ENCODE measurements around the gene MTRFR.

The MTRFR gene

DNA sequence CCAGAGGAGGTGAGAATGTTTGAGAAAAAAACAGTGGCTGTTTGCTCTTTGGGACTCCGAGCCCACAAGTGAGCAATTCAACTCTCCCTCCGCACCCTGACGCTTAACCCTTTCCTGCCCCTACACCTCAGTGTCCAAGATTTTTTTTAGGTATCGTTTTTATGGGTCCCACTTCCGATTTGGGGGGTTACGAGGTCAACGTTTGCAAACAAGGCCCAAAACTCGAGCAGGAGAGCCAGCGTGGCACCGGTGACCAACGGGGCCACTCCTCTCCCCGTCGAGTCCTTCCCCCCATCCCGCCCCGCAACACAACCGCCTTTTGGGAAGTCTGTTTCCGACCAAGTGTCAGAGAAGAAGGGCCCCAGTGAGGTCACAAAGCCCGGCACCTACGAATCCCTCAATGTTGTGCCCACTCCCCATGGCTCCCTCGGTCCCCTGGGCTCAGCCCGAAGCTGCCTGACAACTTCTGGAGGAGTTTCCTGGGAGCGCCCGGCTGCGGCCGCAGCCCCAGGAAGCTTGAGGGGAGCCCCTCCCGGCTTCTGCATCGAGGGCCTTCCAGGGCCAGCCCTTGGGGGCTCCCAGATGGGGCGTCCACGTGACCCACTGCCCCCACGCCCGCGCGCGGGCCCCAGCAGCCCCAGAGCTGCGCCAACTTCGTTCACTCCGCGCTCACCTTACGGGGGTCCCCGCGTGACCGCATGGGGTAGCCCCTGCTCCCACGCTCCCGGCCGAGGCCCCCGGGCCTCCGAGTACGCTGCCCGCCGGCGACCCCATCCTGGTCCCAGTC lies 37.2 kb downstream of the MTRFR start:
- DNase-seq (ENCODE audit: low spot score), result peak; percentile 50

DNA sequence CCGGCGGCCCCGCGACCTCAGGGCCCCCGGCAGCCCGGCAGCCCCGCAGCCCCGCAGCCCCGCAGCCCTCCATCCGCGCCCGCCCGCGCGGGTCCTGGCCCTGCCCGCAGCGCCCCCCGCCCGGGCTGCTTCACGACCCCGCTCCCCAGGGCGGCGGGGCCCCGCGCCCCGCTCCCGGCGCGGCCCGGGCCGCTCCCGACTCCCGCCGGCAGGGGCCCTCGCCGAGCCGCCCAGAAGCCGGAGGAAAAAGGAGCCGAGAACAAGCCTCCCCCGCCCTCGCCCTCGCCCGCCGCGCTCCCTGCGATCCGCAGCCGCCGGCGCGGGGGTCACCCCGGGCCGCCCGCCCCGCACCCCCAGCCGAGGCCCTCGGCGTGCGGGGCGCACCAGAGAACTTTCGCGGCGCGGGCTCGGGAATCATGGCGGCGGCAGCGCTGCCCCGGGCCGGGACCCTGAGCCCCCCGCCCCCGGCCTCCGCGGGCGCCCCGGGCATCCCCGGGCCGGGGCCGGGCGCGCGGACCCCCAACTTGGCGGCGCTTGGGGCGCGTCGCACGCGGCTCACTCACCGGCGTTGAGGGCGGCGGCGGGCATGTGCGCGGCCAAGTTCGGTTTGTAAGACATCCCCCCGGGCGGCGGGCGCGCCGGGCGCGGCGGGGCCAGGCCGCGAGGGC lies 37.9 kb downstream of the MTRFR start:
- peak; percentile 66 for DNase-seq (ENCODE audit: low spot score)

DNA sequence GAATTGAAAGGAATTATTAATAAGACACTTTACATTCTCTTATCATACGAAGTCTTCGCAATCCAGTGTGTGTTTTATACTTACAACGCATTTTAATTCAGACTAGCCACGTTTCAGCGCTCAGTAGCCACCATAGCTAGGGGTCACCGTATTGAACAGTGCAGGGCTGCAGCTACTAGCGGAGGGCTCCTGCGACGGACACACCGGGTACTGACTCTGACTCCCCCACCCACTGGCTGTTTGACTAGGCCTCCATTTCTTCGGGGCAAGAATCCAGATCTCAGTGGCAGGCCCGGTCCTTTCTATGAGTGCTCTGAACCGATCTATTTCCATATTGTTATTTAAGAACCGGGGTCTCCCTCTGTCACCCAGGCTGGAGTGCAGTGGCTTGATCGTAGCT lies 39.9 kb downstream of the MTRFR start:
- no peak for DNase-seq (ENCODE audit: low spot score)

DNA sequence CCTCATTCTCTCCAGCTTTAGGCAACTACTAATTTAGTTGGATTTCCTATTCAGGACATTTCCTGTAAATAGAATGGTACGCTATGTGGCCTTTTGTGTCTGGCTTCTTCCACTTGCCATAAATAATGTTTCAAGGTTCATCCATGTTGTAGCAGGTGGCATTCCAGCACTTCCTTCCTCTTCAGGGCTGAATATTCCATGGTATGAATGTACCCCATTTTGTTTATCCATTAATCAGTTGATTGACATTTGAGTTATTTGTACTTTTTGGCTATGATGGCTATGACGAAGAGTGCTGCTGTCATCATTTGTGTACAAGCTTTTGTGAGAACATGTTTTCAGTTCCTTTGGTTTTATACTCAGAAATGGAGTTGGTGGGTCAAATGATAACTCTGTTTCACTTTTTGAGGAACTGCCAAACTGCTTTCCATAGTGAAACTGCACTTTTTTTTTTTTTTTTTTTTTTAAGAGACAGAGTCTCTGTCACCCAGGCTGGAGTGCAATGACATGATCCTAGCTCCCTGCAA lies 44.9 kb downstream of the MTRFR start:
- DNase-seq (ENCODE audit: low spot score), result no peak

DNA sequence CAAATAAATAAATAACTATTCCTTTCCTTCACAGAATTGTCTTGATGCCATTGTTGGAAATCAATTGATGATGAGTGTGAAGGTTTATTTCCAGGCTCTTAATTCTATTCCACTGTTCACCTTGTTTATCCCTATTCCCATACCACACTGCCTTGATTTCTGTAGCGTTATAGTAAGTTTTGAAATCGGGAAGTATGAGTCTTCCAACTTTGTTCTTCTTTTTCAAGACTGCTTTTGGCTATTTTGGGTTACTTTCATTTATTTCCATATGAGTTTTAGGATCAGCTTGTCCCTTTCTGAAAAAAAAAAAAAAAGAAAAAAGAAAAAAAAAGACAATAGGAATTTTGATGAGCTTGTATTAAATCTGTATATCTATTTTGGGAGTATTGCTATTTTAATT lies 47.7 kb downstream of the MTRFR start:
- DNase-seq (ENCODE audit: low spot score), result no peak

DNA sequence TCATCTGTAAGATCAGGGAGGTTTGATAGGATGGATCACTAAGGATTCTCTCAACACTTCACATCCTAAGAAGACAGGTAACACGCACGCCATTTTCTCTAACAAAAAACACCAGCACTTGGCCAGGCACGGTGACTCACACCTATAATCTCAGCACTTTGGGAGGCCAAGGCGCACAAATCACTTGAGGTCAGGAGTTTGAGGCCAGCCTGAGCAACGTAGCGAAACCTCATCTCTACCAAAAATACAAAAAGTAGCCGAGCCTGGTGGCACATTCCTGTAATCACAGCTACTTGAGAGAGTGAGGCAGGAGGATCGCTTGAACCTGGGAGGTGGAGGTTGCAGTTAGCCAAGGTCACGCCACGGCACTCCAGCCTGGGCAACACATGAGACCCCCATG lies 48.9 kb downstream of the MTRFR start:
- no peak for DNase-seq (ENCODE audit: low spot score)

DNA sequence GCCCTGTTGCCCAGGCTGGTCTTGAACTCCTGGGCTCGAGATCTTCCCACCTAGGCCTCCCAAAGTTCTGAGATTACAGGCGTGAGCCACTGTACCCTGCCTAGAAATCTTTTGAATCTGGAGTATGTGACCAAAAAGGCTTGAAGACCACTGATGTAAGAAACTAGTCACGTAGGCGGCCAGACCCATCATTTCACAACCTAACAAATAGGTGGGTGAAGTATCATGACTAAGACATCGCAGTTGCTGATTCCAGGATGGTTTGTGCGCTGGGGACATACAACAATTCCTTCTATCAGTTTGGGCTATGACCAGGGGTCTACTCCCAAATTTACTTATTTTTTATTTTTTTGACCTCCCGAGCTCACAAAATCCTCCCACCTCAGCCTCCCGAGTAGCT lies 50.2 kb downstream of the MTRFR start:
- no peak for DNase-seq (ENCODE audit: low spot score)

DNA sequence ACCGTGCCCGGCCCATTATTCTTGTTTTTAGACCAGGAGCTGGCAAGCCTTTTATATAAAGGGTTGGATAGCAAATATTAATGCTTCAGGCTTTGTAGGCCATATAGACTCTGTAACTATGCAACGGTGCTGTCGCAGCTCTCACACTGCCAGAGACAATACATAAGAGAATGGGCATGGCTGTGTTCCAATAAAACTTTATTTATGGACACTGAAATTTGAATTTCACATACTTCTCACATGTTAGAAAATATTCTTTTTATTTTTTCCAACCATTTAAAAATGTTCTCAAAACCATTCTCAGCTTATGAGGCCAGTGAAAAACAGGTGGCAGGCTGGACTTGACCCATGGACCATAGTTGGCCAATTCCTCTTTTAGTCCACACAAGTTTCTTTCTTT lies 51.4 kb downstream of the MTRFR start:
- no peak for DNase-seq (ENCODE audit: low spot score)

DNA sequence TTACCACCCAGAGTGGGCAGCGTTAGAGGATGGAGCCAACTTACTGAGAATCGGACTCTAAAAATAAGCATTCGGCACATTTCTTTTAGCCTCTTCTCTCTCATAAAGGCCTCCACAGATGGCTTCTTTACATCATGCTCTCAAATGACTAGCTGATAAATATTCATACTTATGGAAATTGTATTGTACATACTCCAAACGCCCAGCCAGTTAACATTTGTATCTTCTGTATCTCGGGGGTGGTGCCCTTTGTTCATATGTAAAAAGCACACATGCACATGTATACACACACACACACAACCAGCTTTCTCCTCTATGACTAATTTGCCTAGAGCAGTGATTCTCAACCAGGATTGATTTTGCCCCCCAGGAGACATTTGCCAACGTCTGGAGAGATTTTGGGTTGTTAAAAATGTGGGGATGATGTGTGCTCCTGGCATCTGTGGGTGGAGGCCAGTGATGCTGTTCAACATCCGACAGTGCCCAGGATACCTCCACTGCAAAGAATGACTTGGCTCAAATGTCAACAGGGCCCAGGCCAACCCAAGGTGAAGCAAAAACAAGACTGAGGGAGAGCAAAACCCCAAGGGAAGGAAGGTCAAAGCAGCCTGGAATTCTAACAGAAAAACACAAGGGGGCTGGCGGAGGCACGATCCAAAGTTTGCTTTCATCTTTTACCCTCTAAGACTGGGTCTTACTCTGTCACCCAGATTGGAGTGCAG lies 53.6 kb downstream of the MTRFR start:
- DNase-seq (ENCODE audit: low spot score), result no peak

DNA sequence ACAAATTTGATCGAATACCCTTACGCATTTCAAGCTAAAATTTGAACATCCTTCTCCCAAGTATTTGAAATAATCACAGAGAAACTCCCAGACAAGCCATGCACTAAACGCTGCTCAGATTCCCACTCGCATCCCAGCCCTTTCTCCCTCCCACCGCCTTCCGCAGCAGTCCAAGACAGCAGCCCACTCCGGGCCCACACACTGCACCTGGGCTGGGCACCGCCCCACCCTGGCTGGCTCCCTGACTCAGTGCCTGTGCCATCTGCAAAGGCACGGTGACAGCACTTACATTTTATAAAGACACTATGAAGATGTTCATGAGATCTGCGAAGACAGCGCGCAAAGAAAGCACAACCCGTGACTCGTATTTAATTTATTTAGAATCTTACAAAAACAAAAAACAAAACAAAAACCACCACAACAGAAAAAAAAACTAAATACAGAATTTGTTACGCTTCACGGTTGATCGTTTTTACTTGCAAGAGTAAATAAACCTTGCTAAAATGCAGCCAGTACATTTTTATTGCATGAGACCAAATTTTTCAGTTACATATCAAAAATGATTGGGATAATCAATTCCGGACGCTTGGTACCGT lies 55.6 kb downstream of the MTRFR start:
- no peak for DNase-seq (ENCODE audit: low spot score)

DNA sequence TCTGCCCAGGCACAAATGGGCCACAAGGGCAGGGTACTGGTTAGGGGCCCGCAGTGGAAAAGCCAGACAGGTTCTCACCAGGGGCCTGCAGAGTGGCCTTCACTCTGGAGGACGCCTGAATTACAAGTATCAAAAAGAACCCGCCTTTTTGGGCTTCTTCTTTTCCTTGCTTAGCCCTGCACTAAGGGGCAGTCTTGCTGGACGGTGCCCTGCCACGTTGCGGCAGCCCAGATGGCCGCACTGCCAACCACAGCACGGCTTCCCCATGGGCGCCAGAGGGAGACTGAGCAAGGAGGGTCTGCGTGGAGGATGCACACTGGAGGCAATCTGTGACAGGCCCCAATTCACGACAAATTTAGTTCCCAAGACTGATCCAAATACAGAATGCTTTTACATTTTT lies 56.7 kb downstream of the MTRFR start:
- no peak for DNase-seq (ENCODE audit: low spot score)

DNA sequence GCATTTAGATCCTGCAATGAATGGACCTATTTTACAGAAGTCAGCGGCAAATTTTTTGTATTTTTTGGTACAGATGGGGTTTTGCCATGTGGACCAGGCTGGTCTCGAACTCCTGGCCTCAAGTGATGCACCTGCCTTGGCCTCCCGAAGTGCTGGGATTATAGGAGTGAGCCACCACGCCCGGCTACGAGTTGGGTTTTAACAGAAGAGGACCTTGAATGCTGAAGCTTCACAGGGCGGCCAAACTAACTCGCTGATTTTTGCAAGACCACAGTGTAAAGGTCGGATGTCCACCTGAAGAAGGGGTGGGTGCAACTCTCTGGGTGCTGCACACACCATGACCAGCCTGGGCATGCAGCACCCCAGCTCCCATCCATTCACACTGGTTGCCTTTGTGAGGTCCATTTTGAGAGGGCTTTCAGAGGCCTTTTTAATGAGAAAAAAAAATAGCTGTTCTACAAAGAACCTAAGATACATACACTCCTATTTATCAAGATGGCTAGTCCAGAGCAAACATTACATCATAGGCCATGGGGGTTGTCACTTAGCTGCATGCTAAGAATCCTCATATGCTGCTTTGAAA lies 60.0 kb downstream of the MTRFR start:
- DNase-seq (ENCODE audit: low spot score), result no peak

DNA sequence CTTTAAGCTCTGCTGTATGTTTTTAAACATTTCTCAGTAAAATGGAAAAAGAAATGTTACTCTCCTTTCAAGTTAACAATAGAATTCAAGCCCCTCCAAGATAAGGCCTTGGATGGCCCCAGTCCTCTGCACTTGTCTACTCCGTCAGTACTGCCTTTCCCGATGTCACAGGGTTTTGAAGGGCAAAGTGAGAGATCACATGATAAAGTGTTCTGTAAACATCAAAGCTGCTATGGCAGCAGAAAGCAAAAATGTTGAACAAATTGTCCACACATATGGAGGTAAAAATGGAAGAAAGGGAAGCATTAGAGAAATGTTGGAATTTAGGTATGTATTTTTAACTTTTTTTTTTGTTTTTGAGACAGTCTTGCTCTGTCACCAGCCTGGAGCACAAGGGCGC lies 71.9 kb downstream of the MTRFR start:
- no peak for DNase-seq (ENCODE audit: low spot score)

DNA sequence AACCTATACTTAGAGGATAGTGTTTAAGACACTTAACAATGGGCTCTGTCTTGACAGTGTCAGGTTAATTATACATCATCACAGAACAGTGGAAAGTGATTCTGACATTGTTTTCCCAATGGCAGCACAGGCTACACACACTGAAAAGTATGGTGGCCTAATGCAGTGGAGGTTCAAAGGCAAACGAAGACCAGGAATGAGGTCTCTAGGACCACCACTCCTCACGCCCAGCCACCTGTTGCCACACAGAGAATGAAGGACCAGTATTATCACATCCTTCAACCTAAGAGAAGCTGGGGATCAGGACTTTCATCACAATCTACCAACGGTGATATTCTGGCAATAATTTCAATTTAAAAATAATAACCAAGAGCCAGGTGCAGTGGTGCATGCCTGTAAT lies 73.0 kb downstream of the MTRFR start:
- no peak for DNase-seq (ENCODE audit: low spot score)

Data from globus pallidus (tissue), 1 donor.